Rectal smooth muscle tissue (tissue), 1 donor: ENCODE data around the gene PDILT.
"Not testable (repeated sequence)": the region's sequence is repeated elsewhere in the genome, so short reads cannot be mapped to it uniquely, and the experiment has no call there.

Source experiments
- H3K27ac ChIP-seq: one replicate; pipeline ENCODE4 v1.7.0; 2013; ENCODE audit warnings: low read depth, low read length, inconsistent platforms
- H3K27me3 ChIP-seq: one replicate; pipeline ENCODE4 v1.7.0; 2013; ENCODE audit warnings: low read length; ENCODE audit not compliant: control insufficient read depth, insufficient read depth
- H3K36me3 ChIP-seq: one replicate; pipeline ENCODE4 v1.7.0; 2013; ENCODE audit warnings: low read length; ENCODE audit not compliant: control insufficient read depth, insufficient read depth
- H3K4me1 ChIP-seq: one replicate; pipeline ENCODE4 v1.7.0; 2013; ENCODE audit warnings: low read length; ENCODE audit not compliant: control insufficient read depth, insufficient read depth
- H3K4me3 ChIP-seq: one replicate; pipeline ENCODE4 v1.7.0; 2013; ENCODE audit warnings: low read length
- H3K9ac ChIP-seq: one replicate; pipeline ENCODE4 v1.7.0; 2013; ENCODE audit warnings: low read length

PDILT gene

DNA sequence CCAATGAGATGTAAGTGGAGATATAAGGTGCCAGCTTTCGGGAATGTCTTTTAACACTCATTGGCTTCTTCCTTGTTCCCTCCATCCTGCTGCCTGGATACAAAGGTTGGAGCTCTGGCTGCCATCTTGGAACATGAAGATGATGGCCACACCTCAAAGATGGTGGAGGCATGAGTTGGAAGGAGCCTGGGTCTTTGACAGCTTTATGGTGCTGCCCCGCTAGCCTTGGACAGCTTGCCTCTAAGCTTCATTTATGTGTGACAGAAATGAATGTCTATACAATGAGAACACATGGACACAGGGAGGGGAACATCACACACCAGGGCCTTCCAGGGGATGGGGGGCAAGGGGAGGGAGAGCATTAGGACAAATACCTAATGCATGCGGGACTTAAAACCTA is 90.8 kb downstream of the PDILT start:
- Histone ChIP-seq H3K36me3 (no peaks in the 10 kb centered on the region), H3K4me1 (no peaks in the 10 kb centered on the region), H3K4me3 (no peak overlapping the region), H3K27me3 (no peaks in the 10 kb centered on the region), H3K9ac (no peak overlapping the region), H3K27ac (no peak overlapping the region)

- H3K4me1 ChIP-seq, H3K36me3 ChIP-seq, H3K27ac ChIP-seq, H3K27me3 ChIP-seq, H3K4me3 ChIP-seq, H3K9ac ChIP-seq: not testable (repeated sequence)
These were observed 91.9 kb downstream of the PDILT start for GRCh38 chr16:20312536-20313095.

GRCh38 chr16:20311548-20311947 is 93.0 kb downstream of the PDILT start:
- H3K36me3 ChIP-seq, result no peaks in the 10 kb centered on the region
- no peak overlapping the region for H3K27ac ChIP-seq
- no peaks in the 10 kb centered on the region for H3K4me1 ChIP-seq
- no peak overlapping the region for H3K4me3 ChIP-seq
- H3K9ac ChIP-seq, result no peak overlapping the region
- H3K27me3 ChIP-seq, result no peaks in the 10 kb centered on the region

DNA sequence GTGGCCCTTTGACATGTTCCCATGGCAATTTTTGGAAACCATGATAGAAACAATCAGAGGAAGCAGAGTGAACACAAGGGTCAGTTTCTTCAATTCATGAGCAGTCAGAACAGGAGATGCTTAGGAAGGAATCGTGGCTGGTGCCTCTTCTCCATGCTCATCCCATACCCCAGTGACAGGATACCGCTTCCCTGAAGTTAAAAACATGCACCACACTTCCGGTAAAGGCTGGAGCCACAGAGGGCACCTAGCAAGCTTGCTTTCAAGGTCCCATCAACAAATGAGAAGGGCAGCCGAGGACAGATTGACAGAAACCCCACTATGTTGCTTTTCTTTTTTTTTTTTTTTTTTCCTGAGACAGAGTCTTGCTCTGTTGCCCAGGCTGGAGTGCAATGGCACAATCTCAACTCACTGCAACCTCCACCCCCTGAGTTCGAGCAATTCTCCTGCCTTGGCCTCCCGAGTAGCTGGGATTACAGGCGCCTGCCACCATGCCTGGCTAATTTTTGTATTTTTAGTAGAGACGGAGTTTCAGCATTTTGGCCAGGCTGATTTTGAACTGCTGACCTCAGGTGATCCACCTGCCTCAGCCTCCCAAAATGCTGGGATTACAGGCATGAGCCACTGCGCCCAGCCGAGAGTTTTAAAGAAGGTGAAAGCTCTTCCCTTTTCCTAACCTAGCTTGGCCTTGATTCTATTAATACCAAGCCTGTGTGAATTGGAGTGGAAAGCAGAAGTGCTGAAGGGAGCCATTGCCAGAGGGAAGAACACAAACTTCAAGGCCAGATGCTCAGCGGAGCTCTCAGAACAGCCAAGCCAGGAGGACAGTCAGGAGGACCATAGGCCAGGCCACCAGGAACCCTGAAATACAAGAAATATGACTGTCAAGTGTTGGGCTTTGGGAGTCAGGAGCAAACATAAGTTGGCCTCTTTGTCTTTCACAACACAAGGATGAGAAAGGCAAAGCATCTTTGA is 93.8 kb downstream of the PDILT start:
- no peaks in the 10 kb centered on the region for H3K4me1 ChIP-seq

DNA sequence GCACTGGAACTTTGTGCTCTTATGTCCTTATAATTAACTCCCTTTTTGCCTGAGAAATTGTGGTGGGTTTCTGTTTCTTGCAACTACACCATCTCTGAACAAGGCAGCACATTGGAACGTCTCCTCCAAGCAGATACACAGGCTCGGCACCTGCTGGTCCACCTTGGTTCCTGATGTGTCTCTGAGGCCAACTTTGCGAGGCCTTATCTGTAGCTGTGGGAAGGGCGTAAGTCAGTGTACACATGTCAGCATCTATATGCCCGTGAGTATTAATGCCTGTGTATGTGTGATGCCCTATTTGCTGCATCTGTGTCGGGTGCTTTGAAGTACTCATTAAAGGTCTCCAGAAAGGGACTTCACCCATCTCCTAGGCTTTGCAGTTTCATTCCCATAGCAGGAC is 94.8 kb downstream of the PDILT start:
- Histone ChIP-seq H3K4me3 (no peak overlapping the region), H3K27me3 (no peaks in the 10 kb centered on the region), H3K9ac (no peak overlapping the region), H3K36me3 (no peaks in the 10 kb centered on the region), H3K4me1 (no peaks in the 10 kb centered on the region), H3K27ac (no peak overlapping the region)

More for the DNA sequence above, 93.8 kb downstream of the PDILT start:
- Histone ChIP-seq H3K27me3 (no peaks in the 10 kb centered on the region), H3K27ac (no peak overlapping the region), H3K4me3 (no peak overlapping the region), H3K9ac (no peak overlapping the region), H3K36me3 (no peaks in the 10 kb centered on the region)
